ENCODE data around the gene RGS17.

Gene RGS17

DNA sequence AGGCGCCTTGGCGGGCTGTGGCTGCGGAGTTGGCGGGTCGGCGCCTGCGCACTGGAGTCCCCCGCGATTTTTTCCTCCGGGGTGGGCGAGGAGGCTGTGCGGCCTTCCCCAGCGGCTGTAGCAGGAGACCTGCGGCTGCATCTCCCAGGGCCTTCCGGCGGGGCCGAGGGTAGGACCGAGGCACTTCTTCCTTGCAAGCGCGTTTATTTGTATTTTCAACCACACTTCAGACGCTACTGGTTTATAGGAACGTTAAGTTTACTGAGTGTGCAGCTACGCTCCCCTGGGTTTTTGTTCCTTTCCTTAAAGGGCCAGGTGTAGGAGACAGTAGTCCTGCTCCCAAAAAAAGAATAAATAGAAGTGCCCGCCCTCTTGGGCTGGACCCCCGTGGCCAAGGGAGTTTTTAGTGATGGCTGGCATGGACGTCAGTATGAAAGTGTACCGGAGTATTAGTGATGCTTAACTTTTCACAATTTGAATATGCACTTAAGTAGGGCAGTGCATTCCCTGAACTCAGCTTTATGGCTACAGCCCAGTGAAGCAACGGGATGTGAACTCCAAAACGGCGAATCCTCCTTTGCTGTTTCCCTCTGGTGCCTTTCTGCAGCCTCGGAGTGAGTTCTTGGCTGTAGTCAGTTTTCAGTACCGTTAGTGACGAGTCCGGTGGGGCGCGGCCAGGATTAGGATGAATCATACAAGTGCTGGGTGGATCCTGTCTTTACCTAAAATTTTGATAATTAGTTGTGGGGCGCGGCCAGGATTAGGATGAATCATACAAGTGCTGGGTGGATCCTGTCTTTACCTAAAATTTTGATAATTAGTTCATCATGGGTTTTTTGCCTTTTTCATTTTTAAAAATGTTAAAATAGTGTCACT is 147.2 kb downstream of the RGS17 start:
- peak overlapping the region; percentile 69 to 88 for H3K4me3 ChIP-seq (replicated peaks in 1 of 2; ENCODE audit: low read depth in 2 of 2, low read length in 2 of 2)
- peak; percentile 83 to 88 for DNase-seq (ENCODE audit: low read depth in 2 of 2)
- no peak for TF ChIP-seq CTCF (IDR thresholded peaks at IDR 0.05; ENCODE audit: low read depth, low read length)

- peak within 1 kb of the TSS; percentile 69 to 88 for H3K4me3 ChIP-seq (replicated peaks in 1 of 2; ENCODE audit: low read depth in 2 of 2, low read length in 2 of 2)
- peak; percentile 98 to 99 for DNase-seq (ENCODE audit: low read depth in 2 of 2)
- no peak for TF ChIP-seq CTCF (IDR thresholded peaks at IDR 0.05; ENCODE audit: low read depth, low read length)
Observed at GRCh38 chr6:152982904-152983636, 148.0 kb downstream of the RGS17 start, which contains the start of gene FBXO5. TSS of gene FBXO5 (minus strand) at chr6:152983041. CDS start at chr6:152982959, 82 bp downstream.

GRCh38 chr6:152981989-152982903 is 148.8 kb downstream of the RGS17 start:
- peak overlapping the region; percentile 69 to 88 for H3K4me3 ChIP-seq (replicated peaks in 1 of 2; ENCODE audit: low read depth in 2 of 2, low read length in 2 of 2)
- no peak for TF ChIP-seq CTCF (IDR thresholded peaks at IDR 0.05; ENCODE audit: low read depth, low read length)
- DNase-seq (ENCODE audit: low read depth in 2 of 2), result no peak

DNA sequence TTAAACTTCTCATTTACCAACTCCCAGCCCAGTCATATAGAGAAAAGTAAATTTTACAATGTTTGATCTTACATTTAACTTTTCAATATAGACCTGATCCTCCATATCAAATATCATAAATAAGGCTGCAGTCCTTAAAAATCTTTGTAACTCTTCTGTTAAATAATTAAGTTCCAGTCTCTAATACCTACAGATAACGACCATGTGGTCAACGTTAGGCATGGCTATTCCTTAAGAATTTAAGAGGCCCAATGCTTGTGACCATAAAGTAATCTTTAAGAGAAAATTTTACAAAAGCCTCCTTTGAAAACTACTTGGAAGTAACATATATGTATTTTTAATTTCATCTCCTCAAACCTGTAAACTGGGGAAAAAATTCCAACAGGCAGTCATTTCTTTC is 149.9 kb downstream of the RGS17 start:
- no peak for DNase-seq (ENCODE audit: low read depth in 2 of 2)
- H3K4me3 ChIP-seq (replicated peaks in 1 of 2; ENCODE audit: low read depth in 2 of 2, low read length in 2 of 2), result peak overlapping the region in 1 of 2 donors; percentile 88
- TF ChIP-seq CTCF (IDR thresholded peaks at IDR 0.05; ENCODE audit: low read depth, low read length), result no peak

- DNase-seq (ENCODE audit: low read depth in 2 of 2), result no peak
- H3K4me3 ChIP-seq (replicated peaks in 1 of 2; ENCODE audit: low read depth in 2 of 2, low read length in 2 of 2), result peak overlapping the region in 1 of 2 donors; percentile 88
- no peak for TF ChIP-seq CTCF (IDR thresholded peaks at IDR 0.05; ENCODE audit: low read depth, low read length)
Observed at GRCh38 chr6:152980656-152981055, 150.4 kb downstream of the RGS17 start.

GRCh38 chr6:152979116-152979515 is 152.0 kb downstream of the RGS17 start:
- no peak for DNase-seq (ENCODE audit: low read depth in 2 of 2)

More at GRCh38 chr6:152979116-152979515, 152.0 kb downstream of the RGS17 start:
- no peak overlapping the region for H3K4me3 ChIP-seq (replicated peaks in 1 of 2; ENCODE audit: low read depth in 2 of 2, low read length in 2 of 2)
- no peak for TF ChIP-seq CTCF (IDR thresholded peaks at IDR 0.05; ENCODE audit: low read depth, low read length)

All from cardiac fibroblast (primary cell).